ENCODE data around the gene PARN.
A peak's percentile ranks its signal among the peaks of the same experiment; 100 is the strongest.
"Not testable (repeated sequence)": the region's sequence is repeated elsewhere in the genome, so short reads cannot be mapped to it uniquely, and the experiment has no call there.

The PARN gene

DNA sequence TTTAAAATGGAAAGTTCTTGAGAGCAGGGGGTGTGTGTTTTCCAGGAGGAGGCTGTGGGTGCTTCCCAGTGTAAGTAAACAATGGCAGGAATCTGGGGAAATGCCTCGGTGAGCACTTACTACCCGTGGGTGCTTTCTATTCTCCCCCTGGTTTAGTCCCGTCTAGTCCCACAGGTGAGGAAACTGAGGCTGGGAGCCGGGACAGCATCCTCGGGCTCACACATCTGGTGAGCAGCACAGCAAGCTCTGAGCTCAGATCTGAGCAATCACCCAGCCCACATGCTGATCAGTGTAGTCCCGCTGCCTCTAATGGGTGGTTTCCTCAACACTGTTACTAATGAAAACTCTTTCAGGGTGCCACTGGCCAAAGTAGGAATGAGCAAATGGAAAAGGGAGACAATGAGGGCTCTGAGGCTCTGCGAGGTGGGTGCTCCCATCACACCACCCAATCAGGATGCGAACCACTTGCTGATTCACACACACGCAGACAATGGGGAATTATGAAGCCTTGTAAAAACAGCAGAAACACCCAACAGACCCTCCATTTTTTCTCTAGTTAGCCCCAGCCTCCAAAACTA lies 202.6 kb downstream of the PARN start:
- no peak for DNase-seq

DNA sequence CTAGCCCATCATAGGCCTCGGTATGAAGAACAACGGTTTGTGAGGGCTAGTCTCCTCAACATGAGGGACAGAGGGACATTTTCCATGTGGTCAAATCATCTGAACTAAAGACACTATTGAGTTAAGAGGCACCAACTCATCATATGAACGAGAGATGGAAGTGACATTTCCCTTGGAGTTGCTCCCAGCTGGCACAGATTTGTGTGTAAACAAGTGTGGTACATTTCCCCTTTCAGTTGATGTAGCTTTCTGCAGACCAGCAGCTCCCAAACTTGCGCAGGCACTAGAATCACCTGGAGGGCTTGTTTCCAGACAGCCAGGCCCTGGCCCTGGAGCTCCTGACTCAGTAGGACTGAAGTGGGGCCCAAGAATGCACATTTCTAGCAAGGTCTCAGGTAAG lies 205.5 kb downstream of the PARN start:
- no peak for DNase-seq

- DNase-seq: no peak
These were observed 206.7 kb downstream of the PARN start for GRCh38 chr16:14423344-14423743.

DNA sequence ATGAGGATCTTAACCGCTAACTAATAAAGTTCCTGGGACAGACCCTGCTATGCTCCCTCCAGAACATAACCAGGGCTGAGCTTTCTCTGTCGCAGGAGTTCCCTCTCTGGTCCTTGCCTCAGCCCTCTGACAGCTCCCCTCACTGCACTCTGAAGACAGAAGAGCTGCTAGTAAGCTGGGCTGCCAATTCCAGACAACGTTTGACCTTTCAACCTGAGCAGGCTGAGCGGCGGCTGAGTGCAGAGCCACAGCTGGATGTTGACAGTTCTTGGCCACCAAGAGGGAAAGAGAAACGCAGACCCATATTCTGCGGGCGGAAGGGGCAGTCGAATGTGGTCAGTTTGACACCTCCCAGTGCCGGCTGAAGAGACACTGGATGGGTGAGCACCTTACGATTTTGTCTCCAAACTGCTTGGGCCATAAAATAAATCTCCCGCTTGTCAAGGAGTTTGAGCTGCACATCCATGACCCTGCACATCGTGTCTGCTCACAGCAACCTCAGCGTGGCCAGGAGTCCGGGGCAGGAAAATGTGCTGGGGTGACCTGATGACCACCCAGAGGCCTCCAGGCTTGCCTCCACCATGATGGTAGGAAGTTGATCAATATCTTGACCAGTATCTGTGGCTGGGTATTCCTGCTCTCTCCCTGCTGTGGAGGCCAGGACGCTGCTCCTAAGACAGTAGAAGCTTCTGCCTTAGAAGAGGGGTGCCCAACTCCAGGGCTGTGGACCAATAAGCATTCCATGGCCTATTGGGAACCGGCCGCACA lies 209.2 kb downstream of the PARN start:
- no peak for DNase-seq

- DNase-seq: not testable (repeated sequence)
These were observed 209.8 kb downstream of the PARN start for GRCh38 chr16:14420243-14420642.

- DNase-seq: no peak
These were observed 210.2 kb downstream of the PARN start for GRCh38 chr16:14419817-14420216.

- no peak for DNase-seq
These were observed 211.2 kb downstream of the PARN start for GRCh38 chr16:14418795-14419225.

DNA sequence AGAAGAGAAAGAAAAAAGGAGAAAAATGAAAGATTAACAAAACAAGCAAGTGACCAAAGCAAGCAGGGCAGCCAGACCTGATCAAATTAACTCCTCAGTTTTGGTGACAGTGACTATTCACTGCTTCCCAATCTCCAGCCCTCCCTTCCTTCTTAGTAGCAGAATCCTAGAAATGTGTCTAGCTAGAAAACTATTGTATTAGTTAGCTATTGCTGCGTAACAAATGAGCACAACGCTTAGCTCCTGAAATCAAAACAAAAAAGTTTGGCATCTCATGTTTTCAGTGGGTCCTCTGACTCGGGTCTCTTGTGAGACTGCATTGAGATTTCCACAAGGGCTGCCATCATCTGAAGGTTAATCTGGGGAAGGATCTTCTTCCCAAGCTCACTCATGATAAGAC lies 213.9 kb downstream of the PARN start:
- DNase-seq: no peak

GRCh38 chr16:14415291-14415690 lies 214.8 kb downstream of the PARN start:
- no peak for DNase-seq

DNA sequence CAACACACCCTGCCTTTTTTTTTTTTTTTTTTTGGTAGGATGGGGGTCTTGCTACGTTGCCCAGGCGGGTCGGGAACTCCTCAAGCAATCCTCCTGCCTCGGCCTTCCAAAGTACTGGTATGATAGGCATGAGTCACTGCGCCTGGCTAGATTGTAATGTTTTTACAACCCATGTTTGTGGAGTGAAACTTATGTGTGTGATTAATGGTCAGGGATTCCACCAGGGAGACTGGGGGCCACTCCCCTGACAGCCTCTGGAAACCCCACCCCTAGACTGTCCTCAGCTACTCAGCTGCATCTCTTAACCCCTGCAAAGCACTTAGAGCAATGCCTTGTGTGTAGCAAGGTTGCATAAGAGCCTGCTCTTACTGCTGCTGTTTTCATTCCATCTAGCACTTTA lies 220.5 kb downstream of the PARN start:
- no peak for DNase-seq

- no peak for DNase-seq
These were observed 222.2 kb downstream of the PARN start for GRCh38 chr16:14407786-14408399.

DNA sequence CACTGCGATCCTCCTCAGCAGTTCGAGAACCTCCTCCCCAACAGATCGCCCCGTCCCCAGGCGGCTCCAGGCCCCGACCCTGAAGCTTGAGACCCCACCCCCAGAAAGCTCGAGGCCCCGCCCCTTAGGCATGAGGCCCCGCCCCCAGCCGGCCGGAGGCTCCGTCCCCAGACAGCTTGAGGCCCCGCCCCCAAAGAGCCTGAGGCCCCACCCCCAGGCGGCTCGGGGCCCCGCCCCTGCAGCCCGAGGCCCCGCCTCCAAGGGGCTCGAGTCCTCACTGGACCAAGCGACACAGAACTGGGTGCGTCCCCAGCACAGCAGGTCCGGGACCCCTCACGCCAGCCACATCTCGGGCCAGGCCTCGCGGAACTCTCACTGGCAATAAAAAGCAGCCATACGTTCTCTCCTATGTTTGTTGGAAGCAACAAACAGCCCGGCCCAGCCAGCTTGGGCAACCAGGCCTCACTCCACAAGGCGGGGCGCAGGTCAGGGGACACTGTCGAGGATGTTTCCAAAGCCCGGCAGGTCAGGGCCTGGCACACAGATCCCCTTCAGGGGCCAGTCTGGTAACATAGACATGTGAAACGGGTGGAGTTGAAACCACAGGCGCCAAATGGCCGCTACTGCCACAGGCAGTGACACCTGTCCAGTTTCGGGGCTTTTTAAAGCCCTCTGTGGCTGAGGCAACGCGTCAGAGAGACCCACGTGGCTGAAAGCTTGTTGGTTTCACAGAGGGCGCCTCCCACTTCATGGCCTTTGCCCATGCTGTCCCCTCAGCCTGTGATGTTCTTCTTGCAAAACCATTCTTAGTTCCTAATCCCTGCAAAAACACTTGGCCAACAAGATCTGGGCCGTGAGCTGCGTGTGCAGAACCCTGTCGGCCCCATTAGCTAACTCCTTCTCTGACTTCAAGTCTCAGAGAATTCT lies 224.2 kb downstream of the PARN start:
- peak; percentile 58 for DNase-seq

GRCh38 chr16:14403001-14403389 lies 227.1 kb downstream of the PARN start:
- DNase-seq: not testable (repeated sequence)

GRCh38 chr16:14402114-14403000 lies 227.7 kb downstream of the PARN start:
- not testable (repeated sequence) for DNase-seq

GRCh38 chr16:14401711-14402061 lies 228.4 kb downstream of the PARN start:
- DNase-seq: not testable (repeated sequence)

DNA sequence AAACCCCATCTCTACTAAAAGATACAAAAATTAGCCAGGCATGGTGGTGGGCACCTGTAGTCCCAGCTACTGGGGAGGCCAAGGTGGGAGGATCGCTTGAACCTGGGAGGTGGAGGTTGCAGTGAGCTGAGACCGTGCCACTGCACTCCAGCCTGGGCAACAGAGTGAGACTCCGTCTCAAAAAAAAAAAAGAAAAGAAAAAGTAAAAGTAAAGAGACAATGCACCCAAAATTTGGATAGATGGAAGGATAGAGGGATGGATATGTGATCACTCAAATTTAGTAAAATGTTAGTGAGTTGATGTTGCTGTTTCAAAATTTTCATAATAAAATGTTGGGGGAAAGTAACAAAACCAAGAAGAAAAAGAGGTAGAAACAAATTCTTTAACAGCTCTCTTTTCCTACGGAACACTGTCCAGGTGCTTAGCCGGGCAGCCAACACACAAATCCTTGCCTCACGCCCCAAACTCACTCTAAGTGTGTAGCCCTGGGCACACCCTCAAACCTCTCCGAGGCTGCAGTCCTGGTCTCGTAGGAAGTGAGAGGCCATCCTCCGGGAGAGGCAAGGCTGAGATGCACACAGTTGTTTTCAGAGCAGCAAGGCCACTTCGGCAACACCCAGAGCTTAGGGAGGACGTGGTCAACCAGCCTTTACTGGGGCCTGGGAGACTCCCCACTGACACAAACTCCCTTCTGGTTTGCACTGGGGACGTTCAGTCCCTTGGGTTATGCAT lies 228.9 kb downstream of the PARN start:
- not testable (repeated sequence) for DNase-seq

- DNase-seq: no peak
These were observed 229.6 kb downstream of the PARN start for GRCh38 chr16:14400285-14400977.

GRCh38 chr16:14399378-14400284 lies 230.4 kb downstream of the PARN start:
- no peak for DNase-seq

DNA sequence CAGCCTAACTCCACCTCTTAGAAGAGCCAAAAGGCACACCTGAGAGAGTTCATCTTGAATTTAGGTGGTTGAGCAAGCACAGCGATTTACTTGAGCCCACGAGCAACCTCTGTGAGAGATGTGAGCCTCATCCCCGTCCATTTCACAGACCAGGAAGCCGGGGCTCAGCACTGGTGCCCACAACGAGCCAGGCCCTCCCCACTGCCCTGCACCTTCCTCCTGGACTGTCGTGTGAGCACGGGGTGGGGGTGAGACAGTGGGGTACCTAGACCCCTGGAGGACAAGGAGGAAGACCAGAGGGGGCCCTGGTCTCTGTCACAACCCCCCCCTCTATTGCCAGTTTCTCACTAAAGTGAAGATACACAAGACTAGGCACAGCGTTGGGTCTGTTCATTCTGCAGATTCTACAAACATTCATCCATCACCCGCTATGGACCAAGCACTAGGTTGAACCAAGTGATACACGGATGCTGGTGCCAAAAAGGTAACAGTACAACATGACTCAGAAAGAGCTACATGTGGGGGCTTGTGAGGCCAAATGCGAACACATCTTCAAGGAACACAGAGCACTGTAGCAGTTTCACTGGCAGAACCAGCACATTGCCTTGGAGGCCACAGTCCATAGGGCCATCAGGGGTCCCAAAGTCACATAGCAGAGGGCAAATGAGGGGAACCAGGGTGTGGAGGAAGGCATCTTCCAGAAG lies 231.9 kb downstream of the PARN start:
- DNase-seq: no peak

Measured in stimulated activated CD8-positive, alpha-beta memory T cell treated with anti-CD3 and anti-CD28 coated beads, Interleukin-4, amount 100 ng/mL, for 48 hours (primary cell).